H1 (cell line): ENCODE results near the gene LHFPL6. TPM values are rescaled to one million over a fixed set of nuclear protein-coding genes. Genes with fewer than 3 reads are reported as not detected.

Experiments used
- CTCF ChIA-PET: fragments of 300-600 bp; sonication (Branson Sonifier 250); formaldehyde crosslinking; loops from one replicate; lab custom pipeline; 2021; ENCODE audit not compliant: partially characterized antibody; lab: Charles Lee
- POLR2A ChIA-PET: fragments of 300-600 bp; sonication (Branson Sonifier 250); formaldehyde crosslinking; loops from one replicate; lab custom pipeline; 2021; ENCODE audit warnings: inconsistent platforms; ENCODE audit not compliant: partially characterized antibody; lab: Charles Lee
- DNase-seq, 2 experiments: peaks; one replicate each; pipeline versions ENCODE4 v3.0.0 to v3.0.0-alpha.2; 2010 to 2022; ENCODE audit warnings: low spot score in 2 of 2, low read depth in 1 of 2, mixed read lengths in 1 of 2
- FAIRE-seq: peaks from 2 replicates; lab custom pipeline; 2011; peaks lifted over from hg19 to GRCh38; lab: Jason Lieb, UNC
- H2AFZ ChIP-seq: 2 replicates; pipeline ENCODE4 v1.8.1; 2012; ENCODE audit warnings: low read length, inconsistent platforms
- H2AK5ac ChIP-seq: 2 replicates; pipeline ENCODE4 v1.6.1; 2013; ENCODE audit warnings: low read depth, low read length
- H2BK120ac ChIP-seq: replicated peaks from 2 replicates; pipeline ENCODE3; 2013; ENCODE audit warnings: low read depth, low read length, inconsistent platforms
- H2BK12ac ChIP-seq: 2 replicates; pipeline ENCODE4 v1.6.1; 2013; ENCODE audit warnings: low read depth, low read length
- H2BK15ac ChIP-seq: 2 replicates; pipeline ENCODE4 v1.6.1; 2013; ENCODE audit warnings: low read length
- H2BK20ac ChIP-seq: 2 replicates; pipeline ENCODE4 v1.6.1; 2013; ENCODE audit warnings: low read length
- H2BK5ac ChIP-seq: 2 replicates; pipeline ENCODE4 v1.6.1; 2013; ENCODE audit warnings: low read depth, low read length
- H3K14ac ChIP-seq: 2 replicates; pipeline ENCODE4 v1.6.1; 2013; ENCODE audit warnings: inconsistent platforms; ENCODE audit not compliant: insufficient read length
- H3K18ac ChIP-seq: 2 replicates; pipeline ENCODE4 v1.6.1; 2013; ENCODE audit warnings: low read length; ENCODE audit errors: extremely low read depth
- H3K23ac ChIP-seq: 2 replicates; pipeline ENCODE4 v1.6.1; 2013; ENCODE audit warnings: inconsistent platforms; ENCODE audit not compliant: insufficient read length
- H3K23me2 ChIP-seq: 2 replicates; pipeline ENCODE4 v1.6.1; 2013; ENCODE audit warnings: low read depth, low read length
- H3K27ac ChIP-seq: 2 replicates; pipeline ENCODE4 v1.6.1; 2011; ENCODE audit warnings: low read depth, low read length, inconsistent platforms
- H3K27me3 ChIP-seq, 4 experiments: replicated peaks in 1 of 4; 1 replicate in 1 of 4; 2 replicates in 3 of 4; pipeline versions ENCODE4 v1.6.1 to v1.8.1; 2011 to 2013; ENCODE audit warnings: low read length in 3 of 4, mild to moderate bottlenecking in 3 of 4, inconsistent platforms in 2 of 4, mixed read lengths in 2 of 4, moderate library complexity in 1 of 4; ENCODE audit not compliant: control insufficient read depth in 3 of 4, insufficient read depth in 3 of 4; ENCODE audit errors: extremely low read depth in 1 of 4
- H3K36me3 ChIP-seq, 4 experiments: 2 replicates each; pipeline versions ENCODE4 v1.6.1 to v1.8.1; 2011 to 2013; ENCODE audit warnings: mild to moderate bottlenecking in 4 of 4, low read length in 3 of 4, moderate library complexity in 2 of 4, control low read depth in 1 of 4, inconsistent platforms in 1 of 4; ENCODE audit not compliant: insufficient read depth in 4 of 4, control insufficient read depth in 2 of 4
- H3K4ac ChIP-seq: replicated peaks from 2 replicates; pipeline ENCODE3; 2013; ENCODE audit warnings: low read length, low read depth, mixed read lengths, inconsistent platforms; ENCODE audit not compliant: insufficient read length
- H3K4me1 ChIP-seq, 4 experiments: replicated peaks in 1 of 4; 1 replicate in 1 of 4; 2 replicates in 3 of 4; pipeline versions ENCODE4 v1.6.1 to v1.8.1; 2011 to 2013; ENCODE audit warnings: low read length in 3 of 4, inconsistent platforms in 2 of 4, mixed read lengths in 1 of 4; ENCODE audit not compliant: insufficient read depth in 4 of 4, control insufficient read depth in 3 of 4
- H3K4me2 ChIP-seq, 2 experiments: 2 replicates each; pipeline versions ENCODE4 v1.6.1 to v1.8.1; 2011 to 2013; ENCODE audit warnings: low read depth in 2 of 2, low read length in 2 of 2, control low read depth in 1 of 2, inconsistent platforms in 1 of 2, mild to moderate bottlenecking in 1 of 2; ENCODE audit not compliant: insufficient read depth in 1 of 2
- H3K4me3 ChIP-seq, 4 experiments: fragments of 200-600, 300-600 bp in 1 of 4; sonication (generic), shearing (Covaris generic), sonication (Bioruptor Twin) in 1 of 4; 2 replicates each; pipeline versions ENCODE4 v1.5.1 to v1.8.1; 2011 to 2016; ENCODE audit warnings: low read length in 4 of 4, low read depth in 3 of 4, control low read depth in 2 of 4, inconsistent platforms in 2 of 4, mild to moderate bottlenecking in 2 of 4, mixed read lengths in 1 of 4, moderate library complexity in 1 of 4; ENCODE audit not compliant: insufficient read depth in 2 of 4; ENCODE audit errors: extremely low read depth in 1 of 4
- H3K56ac ChIP-seq: replicated peaks from 2 replicates; pipeline ENCODE3; 2013; ENCODE audit warnings: low read depth, mild to moderate bottlenecking, mixed read lengths, low read length, inconsistent platforms; ENCODE audit not compliant: insufficient read length
- H3K79me1 ChIP-seq: 2 replicates; pipeline ENCODE4 v1.6.1; 2013; ENCODE audit warnings: low read depth, low read length, control low read depth
- H3K79me2 ChIP-seq, 2 experiments: 2 replicates each; pipeline versions ENCODE4 v1.6.1 to v1.8.1; 2012 to 2013; ENCODE audit warnings: low read length in 2 of 2, mild to moderate bottlenecking in 2 of 2, inconsistent platforms in 1 of 2; ENCODE audit not compliant: insufficient read depth in 2 of 2, control insufficient read depth in 1 of 2
- H3K9ac ChIP-seq, 4 experiments: replicated peaks in 1 of 4; 1 replicate in 1 of 4; 2 replicates in 3 of 4; pipeline versions ENCODE4 v1.6.1 to v1.8.1; 2011 to 2013; ENCODE audit warnings: low read depth in 3 of 4, low read length in 3 of 4, control low read depth in 2 of 4, mild to moderate bottlenecking in 2 of 4, moderate library complexity in 2 of 4, inconsistent platforms in 1 of 4; ENCODE audit errors: extremely low read depth in 1 of 4
- H3K9me3 ChIP-seq, 2 experiments: 2 replicates each; pipeline versions ENCODE4 v1.6.1 to v1.8.1; 2012 to 2013; ENCODE audit warnings: mild to moderate bottlenecking in 2 of 2, moderate library complexity in 2 of 2, control low read depth in 1 of 2, inconsistent platforms in 1 of 2, low read depth in 1 of 2, low read length in 1 of 2, mixed read lengths in 1 of 2; ENCODE audit not compliant: insufficient read depth in 2 of 2
- H4K20me1 ChIP-seq, 2 experiments: replicated peaks in 1 of 2; 2 replicates each; pipeline versions ENCODE3 to v1.8.1; 2011 to 2013; ENCODE audit warnings: inconsistent platforms in 2 of 2, low read length in 2 of 2, mild to moderate bottlenecking in 1 of 2; ENCODE audit not compliant: insufficient read depth in 2 of 2, control insufficient read depth in 1 of 2
- H4K5ac ChIP-seq: 2 replicates; pipeline ENCODE4 v1.6.1; 2013; ENCODE audit warnings: low read length, low read depth, mixed read lengths, inconsistent platforms; ENCODE audit not compliant: insufficient read length
- H4K8ac ChIP-seq: 2 replicates; pipeline ENCODE4 v1.8.0; 2013; ENCODE audit warnings: mild to moderate bottlenecking, moderate library complexity, low read length, inconsistent platforms; ENCODE audit not compliant: insufficient read depth; ENCODE audit errors: extremely low read depth
- H4K91ac ChIP-seq: replicated peaks from 2 replicates; pipeline ENCODE3; 2013; ENCODE audit warnings: low read length, mixed read lengths, inconsistent platforms; ENCODE audit not compliant: insufficient read length
- CBX8 ChIP-seq: fragments of 300-800, 300-1000 bp; sonication (generic); IDR thresholded peaks from 2 replicates; pipeline ENCODE4 v1.7.1; 2016; ENCODE audit warnings: low read depth, low read length, borderline replicate concordance
- HDAC6 ChIP-seq: IDR thresholded peaks from one replicate; pipeline ENCODE4 v1.7.1; 2012; ENCODE audit warnings: low read depth, mild to moderate bottlenecking, inconsistent platforms, low read length, moderate library complexity
- KDM1A ChIP-seq: fragments of 200-600, 300-600 bp; sonication (generic); IDR thresholded peaks from 2 replicates; pipeline ENCODE4 v1.7.1; 2016; ENCODE audit warnings: mild to moderate bottlenecking, low read length, borderline replicate concordance
- NANOG ChIP-seq: IDR thresholded peaks from 2 replicates; pipeline ENCODE4 v1.6.1; 2011; ENCODE audit warnings: low read length, low read depth, mild to moderate bottlenecking, inconsistent platforms; ENCODE audit not compliant: insufficient read depth, poor library complexity, severe bottlenecking
- PHF8 ChIP-seq: fragments of 200-600 bp; sonication (generic); conservative IDR thresholded peaks from 2 replicates; pipeline ENCODE4 v1.7.1; 2012; ENCODE audit warnings: low read depth, mild to moderate bottlenecking, inconsistent platforms, low read length, moderate library complexity
- RBBP5 ChIP-seq: IDR thresholded peaks from 2 replicates; pipeline ENCODE4 v1.7.1; 2012; ENCODE audit warnings: low read depth, mild to moderate bottlenecking, inconsistent platforms, low read length, moderate library complexity, borderline replicate concordance
- SIX5 ChIP-seq: IDR thresholded peaks from 2 replicates; pipeline ENCODE4 v1.6.1; 2011; ENCODE audit warnings: mild to moderate bottlenecking, low read depth, low read length
- YY1 ChIP-seq: IDR thresholded peaks from 2 replicates; pipeline ENCODE4 v1.6.1; 2011; ENCODE audit warnings: low read depth, mild to moderate bottlenecking, low read length
- WGBS, 2 experiments: shearing (Covaris generic) in 1 of 2; methylation state at CpG; one replicate each; pipeline versions ENCODE4 v1.1.6 to v1.1.7; 2013 to 2015; ENCODE audit warnings: low lambda C conversion rate in 2 of 2, mixed read lengths in 2 of 2, inconsistent platforms in 1 of 2, low coverage in 1 of 2, missing lambda C conversion rate in 1 of 2; ENCODE audit not compliant: insufficient replicate concordance in 2 of 2, insufficient coverage in 1 of 2, insufficient read length in 1 of 2; ENCODE audit errors: extremely low coverage in 1 of 2, missing lambda C conversion rate in 1 of 2; 5-methylcytosine and 5-hydroxymethylcytosine counted together
- polyA plus RNA-seq, 7 experiments: library from polyadenylated mRNA; depleted of rRNA in 3 of 7; stranded (reverse) in 5 of 7; unstranded in 2 of 7; fragments of >200 nt in 5 of 7; fragments of 200-250 nt in 2 of 7; gene quantifications; 1 replicate in 5 of 7; 2 replicates in 1 of 7; 4 replicates in 1 of 7; pipeline versions ENCODE4 v1.2.1 to v1.2.3, GENCODE V29; 2011 to 2013; ENCODE audit warnings: missing spikeins in 2 of 7, mixed read lengths in 2 of 7
- total RNA-seq: library from RNA; stranded (reverse); fragmentation: NEBNext Ultra II Directional; extraction: Animal tissue kit (Norgen Biotek cat#: 25700); gene quantifications from 2 replicates; pipeline ENCODE4 v1.2.1, GENCODE V29; 2021
- TF ChIP-seq, protein P1 (sequence below): IDR thresholded peaks from 2 replicates; pipeline ENCODE4 v1.6.1; 2011; ENCODE audit warnings: low read length, improper control_type of control experiment
- TF ChIP-seq, protein P2 (sequence below), 3 experiments: IDR thresholded peaks; 1 replicate in 2 of 3; 2 replicates in 1 of 3; pipeline versions ENCODE4 v1.5.1 to v1.6.1; 2011; ENCODE audit warnings: low read length in 3 of 3, mild to moderate bottlenecking in 3 of 3, inconsistent platforms in 2 of 3, low read depth in 1 of 3, moderate library complexity in 1 of 3; ENCODE audit not compliant: insufficient read depth in 1 of 3; ENCODE audit errors: control extremely low read depth in 1 of 3

Gene LHFPL6
- total and polyA plus RNA-seq, 2 of the 8 experiments (the other 6 are each of a cell fraction or from before 2014, with no cell fraction given), result 7.6 to 17.0 TPM

DNA sequence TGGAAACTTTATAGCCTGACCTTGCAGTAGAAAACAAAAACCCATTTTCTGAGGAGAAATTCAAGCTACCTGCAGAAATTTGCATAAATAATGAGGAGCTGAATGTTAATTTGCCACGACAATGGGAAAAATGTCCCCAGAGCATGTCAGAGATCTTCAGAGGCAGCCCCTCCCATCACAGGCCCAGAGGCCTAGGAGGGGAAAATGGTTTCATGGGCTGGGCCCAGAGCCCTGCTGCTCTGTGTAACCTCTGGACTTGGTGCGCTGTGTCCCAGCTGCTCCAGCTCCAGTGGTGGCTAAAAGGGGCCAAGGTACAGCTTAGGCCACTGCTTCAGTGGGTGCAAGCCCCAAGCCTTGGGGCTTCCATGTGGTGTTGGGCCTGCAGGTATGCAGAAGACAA is 306.8 kb downstream of the LHFPL6 start:
- H3K23ac ChIP-seq, result no peak overlapping the region
- H3K9me3 ChIP-seq, result peaks cover 15% of the 10 kb centered on the region in 2 experiments
- H3K23me2 ChIP-seq, result no peaks in the 10 kb centered on the region
- H2AFZ ChIP-seq, result no peak overlapping the region
- no peak overlapping the region for H2BK5ac ChIP-seq
- H3K14ac ChIP-seq, result no peak overlapping the region
- H2BK15ac ChIP-seq, result no peak overlapping the region
- no peak overlapping the region for H3K4me2 ChIP-seq
- no peak overlapping the region for H4K5ac ChIP-seq
- no peak overlapping the region for H2BK120ac ChIP-seq
- no peak overlapping the region for H3K4ac ChIP-seq
- no peak overlapping the region for H3K56ac ChIP-seq
- FAIRE-seq, result no peak
- no peak for DNase-seq
- no peak overlapping the region for H2BK12ac ChIP-seq
- H3K27ac ChIP-seq, result no peak overlapping the region
- POLR2A ChIA-PET, result no interaction called here
- no peaks in the 10 kb centered on the region; the same call in 1 of the 2 replicates for H3K79me1 ChIP-seq
- no peak overlapping the region for H4K8ac ChIP-seq
- H4K20me1 ChIP-seq, result no peaks in the 10 kb centered on the region
- no peak overlapping the region for H2BK20ac ChIP-seq
- CTCF ChIA-PET, result no interaction called here
- no peak overlapping the region for H4K91ac ChIP-seq
- no peak overlapping the region for H3K9ac ChIP-seq
- no peaks in the 10 kb centered on the region for H3K36me3 ChIP-seq
- H3K4me3 ChIP-seq, result no peak overlapping the region
- no peak overlapping the region for H2AK5ac ChIP-seq
- no peaks in the 10 kb centered on the region for H3K4me1 ChIP-seq
- no peaks in the 10 kb centered on the region for H3K79me2 ChIP-seq
- 61% methylated on average over 2 of the region's 2 CpGs; no CpG with 5 or more reads in 1 of the 2 experiments for WGBS, 2 experiments
- peaks cover 0 to 1% (median 0%) of the 10 kb centered on the region in 4 experiments; a peak in 1 of 7 replicates for H3K27me3 ChIP-seq
- H3K18ac ChIP-seq, result no peak overlapping the region
- TF ChIP-seq KDM1A (no peak), CBX8 (no peak), RBBP5 (no peak), HDAC6 (no peak), PHF8 (no peak), SIX5 (no peak), NANOG (no peak), YY1 (no peak)
- TF ChIP-seq, protein P1, sequence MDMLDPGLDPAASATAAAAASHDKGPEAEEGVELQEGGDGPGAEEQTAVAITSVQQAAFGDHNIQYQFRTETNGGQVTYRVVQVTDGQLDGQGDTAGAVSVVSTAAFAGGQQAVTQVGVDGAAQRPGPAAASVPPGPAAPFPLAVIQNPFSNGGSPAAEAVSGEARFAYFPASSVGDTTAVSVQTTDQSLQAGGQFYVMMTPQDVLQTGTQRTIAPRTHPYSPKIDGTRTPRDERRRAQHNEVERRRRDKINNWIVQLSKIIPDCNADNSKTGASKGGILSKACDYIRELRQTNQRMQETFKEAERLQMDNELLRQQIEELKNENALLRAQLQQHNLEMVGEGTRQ, result no peak
- TF ChIP-seq, protein P2, sequence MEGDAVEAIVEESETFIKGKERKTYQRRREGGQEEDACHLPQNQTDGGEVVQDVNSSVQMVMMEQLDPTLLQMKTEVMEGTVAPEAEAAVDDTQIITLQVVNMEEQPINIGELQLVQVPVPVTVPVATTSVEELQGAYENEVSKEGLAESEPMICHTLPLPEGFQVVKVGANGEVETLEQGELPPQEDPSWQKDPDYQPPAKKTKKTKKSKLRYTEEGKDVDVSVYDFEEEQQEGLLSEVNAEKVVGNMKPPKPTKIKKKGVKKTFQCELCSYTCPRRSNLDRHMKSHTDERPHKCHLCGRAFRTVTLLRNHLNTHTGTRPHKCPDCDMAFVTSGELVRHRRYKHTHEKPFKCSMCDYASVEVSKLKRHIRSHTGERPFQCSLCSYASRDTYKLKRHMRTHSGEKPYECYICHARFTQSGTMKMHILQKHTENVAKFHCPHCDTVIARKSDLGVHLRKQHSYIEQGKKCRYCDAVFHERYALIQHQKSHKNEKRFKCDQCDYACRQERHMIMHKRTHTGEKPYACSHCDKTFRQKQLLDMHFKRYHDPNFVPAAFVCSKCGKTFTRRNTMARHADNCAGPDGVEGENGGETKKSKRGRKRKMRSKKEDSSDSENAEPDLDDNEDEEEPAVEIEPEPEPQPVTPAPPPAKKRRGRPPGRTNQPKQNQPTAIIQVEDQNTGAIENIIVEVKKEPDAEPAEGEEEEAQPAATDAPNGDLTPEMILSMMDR (IDR thresholded peaks at IDR 0.05; ENCODE audit: control extremely low read depth in 1 of 3, insufficient read depth in 1 of 3, low read depth in 1 of 3, low read length in 3 of 3), result no peak
